GM18502 (cell line): Measurements from ENCODE around the gene EFHC2.

Experiments used
- ATAC-seq: cut with Tn5 transposase; IDR thresholded peaks from one replicate; pipeline ENCODE4 v1.9.1; 2021; ENCODE audit warnings: mild to moderate bottlenecking; ENCODE audit not compliant: unreplicated experiment, poor library complexity

Gene EFHC2

DNA sequence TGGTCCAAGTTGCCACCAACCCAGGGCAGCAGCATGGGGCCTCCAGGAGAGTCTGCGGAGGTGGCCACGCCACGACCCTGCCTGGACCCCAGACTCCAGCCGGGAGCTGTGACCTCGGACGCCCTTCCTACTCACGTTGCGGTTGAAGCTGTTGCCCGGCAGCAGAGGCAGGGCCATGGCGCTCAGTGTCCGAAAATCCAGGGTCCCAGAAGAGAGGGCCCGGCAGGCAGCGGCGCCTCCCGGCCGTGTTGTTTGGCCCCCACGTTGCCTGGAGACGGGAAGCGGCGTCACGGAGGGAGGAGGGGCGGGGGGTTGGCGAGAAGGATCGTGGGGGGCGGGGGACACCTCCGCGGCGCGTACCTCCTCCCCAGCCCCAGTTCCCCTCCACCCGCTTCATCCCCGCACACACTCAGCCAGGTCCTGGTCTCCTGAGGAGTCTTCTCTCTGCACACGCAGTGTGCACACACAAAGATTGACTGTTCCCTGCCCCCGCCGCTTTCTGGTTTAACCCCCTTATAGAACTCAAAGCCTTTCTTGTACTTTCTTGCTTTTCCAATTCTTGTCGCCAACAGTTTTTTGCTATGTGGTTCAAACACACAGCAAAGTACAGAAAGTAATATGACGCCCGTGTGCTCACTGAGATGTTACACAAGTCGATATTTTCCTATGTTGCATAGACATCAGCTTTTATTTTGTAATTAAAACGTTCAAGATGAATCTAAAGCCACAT is at the start of gene EFHC2:
TSS of gene EFHC2 (minus strand) at position 261 of the 730 bp plus-strand sequence. CDS start at position 177, 84 bp downstream.
- ATAC-seq, result no peak

DNA sequence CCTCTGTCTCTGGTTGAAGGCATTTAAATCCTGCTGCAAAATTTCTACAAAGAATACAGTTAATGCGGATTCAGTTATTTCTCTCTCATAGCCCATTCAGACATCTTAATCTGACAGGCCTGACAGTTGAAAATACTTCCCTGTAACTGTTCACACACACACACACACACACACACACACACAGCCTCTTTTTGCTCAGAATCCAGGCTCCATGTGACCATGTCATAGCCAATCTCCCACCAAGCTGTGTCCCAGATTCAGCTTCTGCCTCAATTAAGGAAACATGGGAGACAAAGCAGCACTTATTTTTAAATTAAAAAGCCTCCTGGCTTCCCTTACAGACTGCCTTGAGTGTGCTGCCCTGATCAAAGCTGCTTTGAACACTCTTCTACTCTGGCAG is 49.3 kb upstream of the EFHC2 start:
- ATAC-seq, result no peak

DNA sequence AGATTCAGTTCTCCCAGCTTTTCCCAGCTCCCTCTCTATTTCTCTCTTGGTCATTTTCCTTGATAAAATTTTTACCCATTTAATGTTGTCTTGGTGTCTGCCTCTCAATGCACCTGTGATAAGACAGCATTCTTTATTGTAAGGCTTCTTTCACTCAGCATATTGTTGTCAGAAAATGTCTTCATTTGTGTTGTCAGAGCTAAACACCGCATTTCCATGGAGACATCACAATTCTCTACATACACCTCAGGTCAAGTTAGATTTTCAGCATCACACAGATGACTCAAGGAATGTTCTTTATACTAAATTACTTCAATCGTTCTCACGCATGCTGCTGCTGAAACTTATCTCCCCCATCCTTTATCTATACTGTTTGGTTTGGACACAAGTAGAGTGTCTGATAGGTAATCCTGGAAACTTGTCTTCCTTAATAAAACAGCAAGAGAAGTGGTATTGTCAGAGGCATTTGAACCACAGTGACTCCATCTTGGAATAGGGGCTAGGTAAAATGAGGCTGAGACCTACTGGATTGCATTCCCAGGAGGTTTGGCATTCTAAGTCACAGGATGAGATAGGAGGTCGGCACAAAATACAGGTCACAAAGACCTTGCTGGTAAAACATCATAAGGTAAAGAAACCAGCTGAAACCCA is 41.3 kb upstream of the EFHC2 start:
- ATAC-seq, result no peak

DNA sequence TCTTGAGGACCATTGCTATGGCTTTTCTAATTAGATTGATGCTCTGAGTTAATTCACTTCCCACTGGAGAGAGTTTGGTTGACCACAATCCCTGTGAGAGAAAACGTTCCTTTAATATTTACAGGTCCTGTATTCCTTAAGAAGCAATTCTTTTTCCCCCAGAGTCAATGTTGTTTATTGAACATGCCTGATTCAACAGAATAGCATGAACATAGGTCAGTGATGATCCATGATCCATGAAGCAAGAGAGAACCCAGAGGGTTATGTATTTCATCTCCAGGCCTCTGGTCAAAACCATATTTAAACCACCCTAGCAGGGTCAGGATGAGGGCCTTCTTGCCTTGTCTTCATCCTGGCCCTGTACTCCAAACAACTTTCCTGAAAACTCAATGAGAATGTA is 39.4 kb upstream of the EFHC2 start:
- ATAC-seq, result no peak

GRCh38 chrX:44352758-44353157 is 9.3 kb upstream of the EFHC2 start:
- no peak for ATAC-seq

DNA sequence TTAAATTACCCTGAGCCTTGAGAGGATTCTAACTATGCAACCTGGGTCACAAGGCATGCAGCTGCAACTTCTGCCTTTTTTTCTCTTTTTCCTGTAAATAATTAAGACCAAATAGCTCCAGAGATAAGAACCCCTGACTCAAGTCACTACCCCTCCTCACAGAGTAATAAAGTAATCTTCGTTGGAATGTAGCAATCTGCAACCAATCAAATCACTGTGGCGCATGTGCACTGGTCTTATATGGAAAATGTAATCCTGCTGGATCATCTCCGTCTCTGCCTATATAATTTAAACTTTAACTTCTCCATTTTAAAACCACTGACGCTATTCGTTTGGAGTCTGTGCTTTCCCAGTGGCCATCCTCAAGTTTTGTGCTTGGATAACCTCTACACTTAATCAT is 6.1 kb upstream of the EFHC2 start:
- ATAC-seq, result no peak

DNA sequence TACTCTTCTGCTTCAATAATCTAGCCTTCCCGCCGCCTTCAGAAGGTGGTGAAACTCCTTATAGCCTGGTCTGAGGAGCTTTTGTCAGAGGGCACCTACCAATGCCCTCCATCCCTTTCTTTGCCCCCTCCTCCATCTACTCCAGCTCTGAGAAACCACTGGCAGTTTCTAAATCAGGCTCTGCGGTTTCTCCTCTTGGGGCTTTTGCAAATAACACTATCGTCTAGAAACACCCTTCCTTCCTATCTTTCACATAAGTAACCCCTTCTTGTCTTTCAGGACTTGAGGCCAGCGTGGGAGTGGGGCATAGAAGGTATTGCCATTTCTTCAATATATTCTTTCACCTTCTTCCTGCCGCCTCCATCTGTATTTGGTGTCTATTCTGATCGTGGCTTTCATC is 1.2 kb upstream of the EFHC2 start:
- ATAC-seq, result no peak

GRCh38 chrX:44344194-44344593 is 722 bp upstream of the EFHC2 start:
- no peak for ATAC-seq

DNA sequence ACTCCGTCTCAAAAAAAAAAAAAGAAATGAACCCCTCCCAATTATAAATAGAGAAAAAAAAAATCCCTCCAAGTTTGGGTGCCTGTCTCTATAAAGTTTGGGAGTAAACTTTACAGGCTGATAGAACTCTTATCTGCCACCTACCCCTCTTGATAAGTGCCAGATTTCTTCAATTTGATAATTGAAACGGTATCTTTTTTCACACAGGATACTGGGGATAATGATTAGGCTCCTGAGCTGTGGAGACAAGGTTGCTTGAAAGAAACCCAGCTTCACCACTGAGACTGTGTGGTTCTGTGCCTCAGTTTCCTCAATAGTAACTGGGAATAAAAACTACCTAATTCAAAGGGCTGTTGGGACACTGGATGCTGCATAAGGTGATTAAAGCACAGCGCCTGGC is 606 bp downstream of the EFHC2 start:
- no peak for ATAC-seq

DNA sequence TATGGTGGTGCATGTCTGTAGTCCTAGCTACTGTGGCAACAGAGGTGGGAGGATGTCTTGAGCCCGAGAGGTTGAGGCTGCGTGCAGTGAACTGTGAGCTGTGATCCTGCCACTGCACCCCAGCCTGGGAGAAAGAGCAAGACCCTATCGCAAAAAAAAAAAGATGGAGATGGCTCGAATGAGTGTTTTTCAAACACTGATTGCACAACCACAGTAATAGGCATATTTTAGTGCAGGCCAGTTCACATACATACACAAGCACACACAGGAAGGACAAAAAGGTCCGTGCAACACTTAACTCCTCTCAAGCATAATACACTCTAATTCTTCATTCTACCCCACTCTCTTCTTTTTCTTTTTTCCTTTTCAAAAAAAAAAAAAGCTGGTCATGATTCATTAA is 5.1 kb downstream of the EFHC2 start:
- no peak for ATAC-seq

GRCh38 chrX:44332437-44332836 is 11.0 kb downstream of the EFHC2 start:
- ATAC-seq, result no peak

DNA sequence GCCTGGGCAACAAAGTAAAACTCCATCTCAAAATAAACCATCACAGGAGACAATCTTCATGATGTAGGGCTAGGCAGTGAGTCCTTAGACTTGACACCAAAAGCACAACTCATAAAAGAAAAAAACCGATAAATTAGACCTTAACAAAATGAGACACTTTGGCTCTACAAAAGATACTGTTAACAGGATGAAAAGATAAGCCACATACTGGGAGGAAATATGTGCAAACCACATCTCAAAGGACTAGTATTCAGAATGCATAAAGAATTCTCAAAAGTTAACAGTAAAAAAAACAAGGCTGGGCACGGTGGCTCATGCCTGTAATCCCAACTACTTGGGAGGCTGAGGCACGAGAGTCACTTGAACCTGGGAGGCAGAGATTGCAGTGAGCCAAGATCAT is 13.2 kb downstream of the EFHC2 start:
- ATAC-seq, result no peak

- ATAC-seq, result no peak
Measured at GRCh38 chrX:44319550-44319949, 23.9 kb downstream of the EFHC2 start.

- no peak for ATAC-seq
Measured at GRCh38 chrX:44317181-44317580, 26.3 kb downstream of the EFHC2 start.

GRCh38 chrX:44314808-44315207 is 28.7 kb downstream of the EFHC2 start:
- no peak for ATAC-seq

DNA sequence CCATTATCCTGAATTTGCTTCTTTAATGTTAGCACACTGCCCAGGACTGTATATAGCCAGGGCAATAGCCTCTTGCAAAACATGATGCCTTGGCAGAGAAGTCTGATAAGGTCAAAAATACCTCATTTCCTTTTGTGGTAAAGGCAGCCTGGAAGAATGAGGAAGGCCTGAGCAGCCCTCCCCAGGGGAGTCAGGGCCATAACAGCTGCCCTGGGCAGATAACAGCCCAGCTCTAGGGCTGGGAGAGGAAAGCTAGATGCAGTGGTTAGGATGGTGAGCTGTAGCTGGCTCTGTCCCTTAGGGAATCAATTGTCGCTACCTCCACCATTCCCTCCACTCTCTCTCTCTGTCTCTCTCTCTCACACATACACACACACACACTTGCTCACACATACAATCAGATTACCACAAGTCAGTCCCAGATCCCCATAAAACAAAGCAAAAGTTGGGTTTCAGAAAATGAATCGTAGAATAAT is 29.2 kb downstream of the EFHC2 start:
- no peak for ATAC-seq

DNA sequence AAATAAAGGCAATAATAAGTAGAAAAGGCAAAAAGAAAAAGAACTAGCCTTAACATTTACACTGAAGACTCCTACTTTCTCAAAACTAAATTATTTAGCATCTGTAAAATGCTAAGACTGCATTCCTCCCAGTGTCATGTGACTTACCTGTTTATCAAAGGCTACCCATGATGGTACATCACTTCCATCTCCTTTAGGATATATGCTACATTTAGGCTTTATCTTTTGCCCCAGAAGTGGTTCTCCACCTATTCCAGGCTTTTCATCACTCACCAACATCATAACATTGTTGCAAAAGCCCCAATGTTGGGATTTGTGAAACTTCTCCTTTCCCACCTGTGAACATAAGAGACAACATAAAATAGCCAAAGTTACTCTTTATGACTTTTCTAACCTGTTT is 31.1 kb downstream of the EFHC2 start:
- ATAC-seq, result no peak

GRCh38 chrX:44310227-44310626 is 33.2 kb downstream of the EFHC2 start:
- no peak for ATAC-seq

GRCh38 chrX:44308869-44309268 is 34.6 kb downstream of the EFHC2 start:
- no peak for ATAC-seq

DNA sequence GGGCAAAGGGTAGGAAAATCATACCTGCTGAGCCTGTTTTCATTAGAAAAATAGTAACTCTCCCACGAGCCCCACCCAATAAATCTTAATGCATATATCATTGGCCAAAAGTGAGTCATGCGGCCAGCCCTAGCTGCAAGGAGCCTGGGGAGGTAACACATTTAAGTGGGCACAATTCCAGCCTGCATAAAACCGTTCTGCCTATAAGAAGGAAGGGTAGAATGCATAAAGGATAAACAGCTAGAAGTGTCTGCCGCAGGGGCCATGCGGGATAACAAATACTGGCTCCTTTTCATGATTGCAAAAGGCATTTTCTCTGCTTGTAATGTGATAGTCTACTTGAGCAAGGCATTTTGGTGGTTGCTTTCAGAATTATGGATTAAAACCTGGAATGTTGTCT is 37.1 kb downstream of the EFHC2 start:
- no peak for ATAC-seq

DNA sequence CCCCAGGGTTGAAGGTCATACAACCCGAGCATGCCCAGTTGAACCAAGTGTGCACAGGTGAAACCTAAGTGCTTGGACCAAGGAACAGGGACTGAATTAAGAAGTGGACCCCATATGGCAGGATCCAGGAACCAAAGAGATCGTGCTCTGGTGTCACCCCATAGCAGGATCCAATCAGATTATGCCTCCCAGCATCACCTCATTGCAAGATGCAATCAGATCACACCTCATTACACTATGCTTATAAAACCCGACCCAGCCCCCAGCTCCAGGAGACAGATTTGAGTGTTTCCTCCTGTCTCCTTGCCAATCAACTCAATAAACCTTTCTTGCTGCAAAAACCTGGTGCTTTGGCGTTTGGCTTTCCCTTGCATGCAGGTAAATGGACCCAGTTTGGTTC is 37.6 kb downstream of the EFHC2 start:
- ATAC-seq, result no peak

GRCh38 chrX:44303119-44303518 is 40.4 kb downstream of the EFHC2 start:
- ATAC-seq, result no peak
